DMS53 (cell line): ENCODE results near the gene DPYD.
"Not testable (repeated sequence)": the region's sequence is repeated elsewhere in the genome, so short reads cannot be mapped to it uniquely, and the experiment has no call there.

Experiments
- DNase-seq: peaks from one replicate; lab custom pipeline; 2025; lab: John Stamatoyannopoulos, UW

The DPYD gene

DNA sequence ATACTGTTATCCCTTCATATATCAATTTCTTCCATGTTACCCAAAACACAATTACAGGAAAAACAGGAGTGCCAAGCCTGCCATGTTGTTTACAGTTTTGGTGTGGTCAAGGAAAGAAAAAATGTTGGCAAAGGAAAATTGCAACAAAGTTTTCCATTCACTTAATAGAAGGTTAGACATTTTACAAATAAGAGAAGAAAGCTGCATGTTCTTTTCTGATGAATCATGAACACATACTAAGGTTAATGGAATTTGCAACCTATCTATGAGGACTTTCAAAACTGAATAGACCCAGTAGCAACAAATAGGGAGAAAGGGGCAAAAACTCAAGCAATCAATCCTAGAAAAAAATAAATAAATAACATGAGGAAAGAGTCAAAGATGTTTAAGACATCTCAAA lies 556.7 kb downstream of the DPYD start:
- no peak for DNase-seq

DNA sequence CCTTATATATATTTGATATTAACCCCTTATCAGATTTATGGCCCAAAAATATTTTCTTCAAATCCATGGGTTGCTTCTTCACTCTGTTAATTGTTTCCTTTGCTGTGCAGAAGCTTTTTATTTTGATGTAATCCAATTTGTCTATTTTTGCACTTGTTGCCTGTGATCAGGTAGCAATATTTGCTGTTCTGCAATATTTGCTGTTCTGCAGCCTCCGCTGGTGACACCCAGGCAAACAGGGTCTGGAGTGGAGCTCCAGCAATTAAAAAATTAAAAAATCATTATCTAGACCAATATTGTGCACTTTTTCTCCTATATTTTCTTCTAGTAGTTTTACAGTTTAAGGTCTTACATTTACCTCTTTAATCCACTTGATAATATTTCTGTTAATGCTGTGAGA lies 564.5 kb downstream of the DPYD start:
- DNase-seq: no peak

DNA sequence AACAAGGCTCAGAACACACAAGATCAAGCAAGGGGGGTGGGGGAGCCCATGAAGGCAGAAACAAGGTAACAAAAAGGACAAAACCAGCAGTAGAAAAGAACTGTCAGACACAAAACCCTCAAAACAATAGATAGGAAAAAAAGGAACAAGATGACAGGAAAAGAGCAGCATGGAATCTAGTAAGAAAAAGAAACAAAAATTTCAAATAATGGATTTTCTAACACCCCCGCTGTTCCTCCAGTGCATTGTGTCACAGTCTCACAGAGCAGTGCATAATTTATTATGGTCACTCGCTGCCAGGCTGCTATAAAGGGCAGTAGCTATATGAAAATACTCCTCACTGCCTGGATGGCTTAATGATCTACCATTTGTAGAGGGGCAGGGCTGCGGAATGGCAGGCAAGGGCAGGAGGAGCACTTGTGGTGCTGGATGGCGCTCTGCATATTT lies 567.9 kb downstream of the DPYD start:
- DNase-seq: no peak

DNA sequence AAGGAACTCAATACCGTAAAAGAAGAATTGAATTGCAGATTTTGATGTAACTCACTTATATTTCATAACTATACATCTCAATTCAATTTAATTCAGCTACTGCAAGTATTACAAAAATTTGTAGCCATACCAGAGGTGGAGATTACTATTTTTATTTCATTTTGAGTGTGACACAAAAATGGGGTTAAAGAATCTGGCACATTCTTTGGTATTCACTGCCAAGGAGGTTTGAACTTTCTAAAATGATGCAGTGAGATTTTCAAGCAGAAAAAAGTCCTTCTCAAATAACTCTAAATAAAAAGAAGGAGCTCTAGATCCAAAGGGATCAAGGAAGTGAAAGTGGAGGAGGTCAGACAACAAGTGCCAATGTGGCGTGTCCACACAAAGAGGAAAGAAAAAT lies 569.0 kb downstream of the DPYD start:
- DNase-seq: no peak

DNA sequence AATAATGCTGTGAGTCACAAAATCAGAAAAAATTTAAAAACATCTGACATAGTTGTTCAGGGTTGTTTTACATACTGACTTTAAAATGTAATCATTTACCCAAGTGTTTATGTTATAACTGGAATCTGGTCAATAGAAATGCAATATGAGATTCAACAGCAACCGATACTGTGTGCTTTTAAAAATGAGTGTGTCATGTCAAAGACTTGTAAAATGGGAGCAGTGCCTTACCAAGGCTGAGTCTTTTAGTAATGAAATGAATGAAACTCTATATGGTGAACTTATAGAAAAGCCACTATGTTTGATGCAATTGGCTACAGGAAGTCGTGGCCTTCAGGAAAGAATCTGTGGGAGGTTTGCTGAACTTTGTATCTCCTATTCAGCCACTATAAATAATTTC lies 570.2 kb downstream of the DPYD start:
- no peak for DNase-seq

DNA sequence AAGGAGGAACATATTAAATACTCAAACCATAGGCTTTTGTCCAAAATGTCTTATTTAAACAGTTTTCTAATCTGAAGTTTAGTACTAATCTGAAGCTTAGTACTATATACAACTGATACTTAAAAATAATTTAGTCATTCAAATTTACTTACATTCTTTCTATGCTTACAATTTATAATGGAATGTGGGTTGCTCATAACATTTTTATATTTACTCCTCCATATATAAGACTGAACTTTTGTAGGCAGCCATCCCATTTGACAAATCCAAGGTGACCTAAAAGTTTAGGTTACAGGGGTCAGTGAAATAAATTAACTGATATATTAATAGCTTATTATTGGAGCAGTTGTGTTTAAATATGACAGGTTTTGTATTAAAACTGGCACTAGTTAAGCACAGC lies 570.6 kb downstream of the DPYD start:
- DNase-seq: no peak

DNA sequence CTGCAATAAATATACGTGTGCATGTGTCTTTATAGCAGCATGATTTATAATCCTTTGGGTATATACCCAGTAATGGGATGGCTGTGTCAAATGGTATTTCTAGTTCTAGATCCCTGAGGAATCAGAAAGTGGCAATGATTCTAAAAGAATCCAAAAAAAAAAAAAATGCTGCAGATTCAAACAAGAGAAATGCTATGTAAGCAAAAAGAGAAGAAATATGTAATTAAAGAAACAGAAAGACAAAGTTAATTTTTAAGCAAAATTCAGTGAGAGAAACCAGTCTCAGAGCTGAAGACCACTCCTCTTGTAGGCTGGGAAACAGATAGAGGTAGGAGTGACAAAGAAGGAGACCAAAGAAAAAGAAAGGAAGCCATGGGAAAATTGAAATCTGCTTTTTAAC lies 571.0 kb downstream of the DPYD start:
- not testable (repeated sequence) for DNase-seq

DNA sequence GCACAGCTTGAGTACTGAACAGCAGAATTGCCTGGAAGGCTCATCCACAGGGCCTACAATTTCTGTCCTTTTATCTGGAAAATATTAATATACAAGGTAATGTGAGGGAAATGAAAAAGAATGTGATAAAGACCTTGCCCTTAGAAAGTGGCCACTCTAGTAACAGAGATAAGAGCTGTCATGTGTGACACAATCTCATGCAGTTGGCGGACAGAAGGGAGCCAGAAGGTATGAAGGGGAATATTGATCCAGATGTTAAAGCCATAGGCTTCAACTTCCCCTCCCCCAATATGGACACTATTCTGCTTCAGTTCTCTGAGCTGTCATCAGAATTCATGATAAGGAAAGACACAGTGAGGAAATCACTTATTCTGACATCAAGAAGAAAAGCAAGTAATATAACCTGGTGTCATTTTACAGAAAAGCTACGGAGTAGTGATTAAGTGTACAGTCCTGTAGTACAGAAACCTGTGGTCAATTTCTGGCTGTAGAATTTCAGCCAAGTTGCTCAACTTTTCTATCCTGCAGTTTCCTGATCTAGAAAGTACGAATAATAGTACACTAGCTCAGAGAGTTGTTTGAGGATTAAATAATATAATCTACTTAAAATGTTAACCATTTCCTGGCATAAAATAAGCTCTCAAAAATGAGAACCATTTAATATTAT lies 572.1 kb downstream of the DPYD start:
- DNase-seq: no peak

DNA sequence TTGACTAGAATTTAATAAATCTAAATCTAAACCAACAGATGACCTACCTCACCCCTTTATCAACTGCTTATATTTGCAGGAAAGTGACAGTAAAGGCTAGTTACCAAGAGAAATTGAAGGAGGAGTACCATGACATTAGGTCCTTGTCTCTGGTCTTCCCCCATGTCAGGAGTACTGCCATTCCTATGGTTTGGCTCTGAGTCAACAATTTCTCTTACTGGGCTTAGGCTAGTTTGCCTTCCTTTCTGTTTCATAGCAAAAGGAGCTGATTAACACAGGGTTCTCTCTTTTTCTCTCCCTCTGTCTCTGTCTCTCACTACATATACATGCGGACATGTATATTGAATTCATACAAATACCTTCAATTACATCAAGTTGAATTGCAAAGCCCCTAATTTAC lies 579.9 kb downstream of the DPYD start:
- no peak for DNase-seq

DNA sequence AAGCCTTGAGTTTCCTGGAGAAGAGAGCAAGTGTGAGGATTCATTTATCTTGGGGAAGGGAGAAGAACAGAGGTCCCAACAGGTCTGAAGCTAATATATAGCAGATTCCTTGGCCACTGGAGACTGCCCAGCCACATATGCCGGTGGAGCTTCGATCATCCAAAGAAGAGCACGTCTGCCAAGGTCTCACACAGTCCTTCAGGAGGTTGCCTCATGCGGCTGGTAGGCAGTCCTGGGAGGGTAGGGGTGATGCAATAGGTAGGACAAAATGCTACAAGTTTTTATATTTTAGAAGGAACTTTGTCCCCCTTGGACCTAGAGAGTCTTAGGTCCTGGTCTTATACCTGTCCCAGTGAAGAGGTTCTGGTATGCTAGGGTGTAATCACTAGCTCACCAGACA lies 582.5 kb downstream of the DPYD start:
- DNase-seq: no peak

DNA sequence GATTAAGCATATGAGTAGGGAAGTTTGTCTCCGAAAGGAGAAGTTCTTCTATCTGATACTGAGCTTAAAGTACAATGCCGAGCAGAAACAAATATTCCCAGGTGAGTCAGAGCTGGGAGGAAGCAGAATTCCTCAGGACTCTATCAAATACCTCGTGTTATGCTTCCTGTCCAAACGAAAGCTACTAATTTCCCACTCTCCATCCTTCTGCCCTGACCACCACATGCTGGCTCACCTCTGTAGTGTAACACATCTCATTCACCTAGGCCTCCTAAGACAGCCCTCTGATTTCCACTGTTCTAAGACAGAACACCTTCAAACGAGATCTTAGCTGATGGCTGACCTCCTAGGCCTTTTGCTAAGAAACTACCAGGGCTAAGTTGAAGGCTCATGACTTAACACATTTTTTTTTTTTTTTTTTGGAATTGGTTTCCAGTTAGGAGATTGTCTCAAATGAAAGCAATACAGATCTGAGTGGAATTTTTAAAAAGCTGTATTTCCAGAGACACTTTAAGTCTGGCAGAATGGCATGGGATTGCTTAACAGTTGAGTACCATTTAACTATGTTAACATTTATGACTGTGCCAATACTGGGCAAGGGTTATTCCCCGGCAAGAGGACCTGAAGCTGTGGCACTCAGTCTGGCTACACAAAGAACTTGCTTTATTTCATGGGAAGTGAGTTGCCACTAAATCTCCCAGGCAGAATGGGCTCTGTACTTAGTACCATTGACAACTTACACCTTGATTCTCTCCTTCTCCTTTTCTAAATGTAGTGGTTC lies 583.4 kb downstream of the DPYD start:
- DNase-seq: no peak

DNA sequence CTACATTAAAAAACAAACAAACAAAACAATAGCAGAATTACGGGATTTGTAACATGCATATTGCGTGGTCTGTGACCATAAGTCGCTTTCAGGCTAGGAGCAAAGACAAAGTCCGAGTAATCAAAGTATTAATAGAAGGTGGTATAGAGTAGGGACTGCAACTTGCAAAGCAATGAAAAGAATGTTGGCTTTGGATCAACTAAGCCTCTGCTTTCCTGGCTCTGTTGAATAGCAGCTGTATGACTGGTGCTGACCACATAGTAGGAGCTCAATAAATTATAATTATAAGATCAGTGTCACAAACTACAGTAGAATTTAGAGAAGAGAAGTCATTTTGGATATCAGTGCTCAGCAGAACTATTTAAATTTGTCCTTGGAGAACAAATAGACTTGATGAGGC lies 586.4 kb downstream of the DPYD start:
- no peak for DNase-seq

DNA sequence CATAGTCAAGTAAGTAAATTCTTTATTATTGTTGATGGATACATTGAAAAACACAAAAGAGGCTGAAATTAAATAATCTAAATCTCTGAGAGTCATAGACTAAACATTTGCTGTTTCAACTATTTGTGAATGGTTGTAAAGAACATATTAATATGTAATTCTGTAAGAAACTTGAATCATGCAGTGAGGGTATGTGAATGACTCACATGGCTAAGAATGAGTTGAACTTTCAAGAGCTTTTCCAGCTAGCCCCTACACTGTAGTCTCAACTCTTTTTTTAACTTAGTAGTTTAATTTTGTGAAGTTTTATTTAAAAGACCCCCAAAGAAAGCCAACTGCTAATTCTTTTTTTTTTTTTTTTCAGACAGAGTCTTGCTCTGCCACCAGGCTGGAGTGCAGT lies 588.1 kb downstream of the DPYD start:
- DNase-seq: no peak

DNA sequence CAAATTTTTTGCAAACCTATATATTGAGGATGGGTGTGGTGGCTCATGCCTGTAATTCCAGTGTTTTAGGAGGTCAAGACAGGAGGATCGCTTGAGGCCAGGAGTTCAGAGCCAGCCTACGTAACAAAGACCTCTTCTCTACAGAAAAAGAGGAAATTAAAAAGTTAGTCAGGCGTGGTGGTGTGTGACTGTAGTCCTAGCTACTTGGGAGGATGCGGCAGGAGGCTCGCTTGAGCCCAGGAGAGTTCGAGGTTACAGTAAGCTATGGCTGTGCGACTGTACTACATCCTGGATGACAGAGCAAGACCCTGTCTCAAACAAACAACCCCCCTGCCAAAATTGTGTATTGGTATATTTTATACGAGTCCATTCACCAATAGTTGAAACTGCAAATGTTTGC lies 589.7 kb downstream of the DPYD start:
- DNase-seq: no peak

DNA sequence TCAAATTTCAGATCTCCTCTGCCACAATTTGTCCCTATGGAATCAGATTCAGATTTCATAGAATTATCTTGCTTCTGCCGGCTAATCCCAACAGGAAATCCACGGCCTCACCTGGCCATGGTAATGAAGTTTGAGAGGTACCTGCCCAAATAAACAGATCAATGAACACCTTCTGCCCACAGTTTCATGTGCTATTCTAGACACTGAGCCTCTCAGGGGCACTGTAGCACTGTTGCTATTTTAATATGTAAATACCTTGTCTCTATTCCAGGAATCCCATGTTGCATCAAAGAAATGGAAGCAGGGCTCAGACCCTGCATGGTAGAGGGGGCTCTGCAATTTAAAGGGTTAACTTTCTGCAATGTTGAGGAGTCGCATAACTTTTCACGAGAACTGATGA lies 606.1 kb downstream of the DPYD start:
- peak; percentile 59 for DNase-seq

DNA sequence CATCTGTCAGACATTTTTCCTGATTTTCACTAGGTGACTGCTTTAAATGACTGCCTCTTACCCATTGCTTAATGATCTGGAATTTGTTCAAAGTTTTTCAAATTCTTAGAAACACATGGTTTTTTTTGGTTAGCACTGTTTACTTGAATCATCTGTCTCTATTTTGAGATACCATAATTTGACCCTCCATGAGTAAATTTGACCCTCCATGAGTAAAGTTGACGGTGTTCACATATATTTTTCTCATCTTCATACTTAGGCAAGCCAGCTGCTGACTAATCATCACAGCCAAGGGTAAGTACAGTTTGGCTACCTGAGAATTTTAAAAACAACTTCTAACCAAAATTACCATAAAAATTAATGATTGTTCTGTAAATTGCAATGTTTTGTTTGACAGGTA lies 612.7 kb downstream of the DPYD start:
- no peak for DNase-seq

DNA sequence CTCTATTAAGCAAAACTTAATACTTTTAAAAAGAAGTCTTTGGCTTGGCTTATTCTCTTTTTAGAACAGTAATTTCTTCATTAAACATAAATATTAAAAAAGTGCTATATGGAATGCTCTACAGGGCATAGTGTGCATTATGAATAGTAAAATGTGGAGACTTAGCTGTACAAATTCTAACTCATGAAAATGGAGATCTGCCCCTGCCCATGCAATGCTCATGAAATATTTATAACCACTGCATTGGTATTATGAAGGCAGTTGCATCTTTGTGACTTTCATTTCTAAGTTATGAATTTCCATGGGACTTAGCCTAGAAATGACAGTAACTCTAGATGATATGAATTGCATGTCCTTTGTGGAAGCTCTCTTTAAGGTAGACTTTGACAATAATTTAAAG lies 613.3 kb downstream of the DPYD start:
- DNase-seq: no peak

DNA sequence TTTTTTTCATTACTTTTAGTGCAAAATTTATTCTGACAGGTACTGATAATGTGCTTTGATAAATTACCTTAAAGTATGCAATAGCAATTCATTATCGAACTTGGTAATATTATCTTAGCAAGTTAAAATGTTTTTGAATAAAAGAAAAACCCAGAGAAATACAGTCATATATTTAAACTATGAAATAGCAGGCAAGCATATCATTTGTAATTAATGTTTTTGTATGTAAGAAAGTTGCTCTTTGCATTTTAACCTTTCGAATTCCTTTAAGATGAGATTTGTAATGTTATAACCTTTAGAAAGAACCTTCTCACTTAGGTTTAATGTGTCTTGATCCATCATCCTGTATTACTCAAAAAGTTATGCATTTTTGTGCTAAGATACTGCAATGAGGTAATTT lies 613.7 kb downstream of the DPYD start:
- no peak for DNase-seq

DNA sequence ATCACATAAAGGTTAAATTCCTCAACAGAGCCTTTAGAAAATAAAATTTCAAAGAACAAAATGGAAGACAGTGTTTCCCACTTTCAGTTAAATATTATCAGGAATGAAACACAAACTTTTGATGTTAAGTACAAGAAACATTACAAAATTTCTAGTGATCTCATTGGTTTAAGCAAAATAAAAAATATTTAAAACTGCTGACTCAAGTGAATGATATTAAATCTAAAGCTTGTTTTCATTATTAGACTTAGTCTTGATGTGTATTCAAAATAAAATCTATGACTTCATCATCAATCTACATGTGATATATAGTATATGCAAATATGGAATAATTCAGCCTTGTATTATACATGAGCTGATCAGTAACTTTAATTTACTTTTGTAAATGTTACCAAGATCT lies 614.3 kb downstream of the DPYD start:
- DNase-seq: no peak

DNA sequence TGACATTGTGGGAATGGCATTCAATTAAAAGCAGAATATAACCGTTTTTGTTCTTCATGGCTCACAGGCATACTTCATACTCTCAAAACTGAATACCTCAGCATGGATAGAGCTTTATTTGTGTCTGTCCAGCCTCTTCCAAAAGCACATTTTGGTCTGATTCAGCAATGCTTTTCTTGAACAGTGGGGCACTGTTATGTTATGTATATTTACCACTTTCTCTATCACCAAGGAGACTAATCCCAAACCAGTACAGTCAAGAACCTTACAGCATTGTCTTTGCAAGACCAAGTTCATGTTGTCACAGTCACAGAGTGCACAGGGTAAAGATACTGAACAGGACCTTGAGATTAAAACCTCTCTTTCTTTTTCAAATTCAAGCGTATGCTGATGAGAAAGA lies 616.5 kb downstream of the DPYD start:
- peak; percentile 67 for DNase-seq

DNA sequence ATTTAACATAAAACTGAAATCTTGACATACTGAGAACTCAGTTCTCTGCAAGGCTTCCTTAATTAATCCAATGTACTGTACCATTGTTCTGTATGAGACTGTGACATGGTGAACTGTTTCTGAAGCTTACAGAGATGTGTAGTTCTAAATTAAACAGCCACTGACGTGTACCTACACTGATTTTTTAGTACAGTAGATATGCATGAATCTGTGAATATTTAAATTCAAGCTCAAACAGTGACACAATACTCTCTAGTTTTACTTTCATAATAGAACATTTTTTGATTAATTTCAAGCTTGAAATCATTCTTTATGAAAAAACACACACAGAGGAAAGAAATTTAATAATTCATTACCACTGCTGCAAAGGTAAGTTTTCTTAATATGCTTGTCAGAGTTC lies 621.9 kb downstream of the DPYD start:
- DNase-seq: no peak

DNA sequence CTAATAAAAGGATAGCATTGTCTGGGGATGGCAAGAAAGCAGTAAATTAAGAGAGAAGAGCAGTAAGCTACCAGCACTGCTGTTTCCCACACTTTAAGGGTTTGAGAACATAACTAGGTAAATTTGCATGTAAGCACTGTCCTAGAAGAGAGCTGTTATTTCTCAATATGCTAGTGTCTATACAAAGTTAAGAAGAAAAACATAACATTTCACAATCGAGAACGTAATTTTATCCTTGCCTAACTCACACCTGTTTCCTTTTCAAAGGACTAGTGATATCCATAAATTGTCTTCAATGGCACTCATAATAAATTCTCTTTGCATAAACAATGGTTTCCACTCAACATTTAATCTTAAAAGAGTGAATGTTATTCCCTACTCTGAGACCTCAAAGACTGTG lies 623.2 kb downstream of the DPYD start:
- no peak for DNase-seq

DNA sequence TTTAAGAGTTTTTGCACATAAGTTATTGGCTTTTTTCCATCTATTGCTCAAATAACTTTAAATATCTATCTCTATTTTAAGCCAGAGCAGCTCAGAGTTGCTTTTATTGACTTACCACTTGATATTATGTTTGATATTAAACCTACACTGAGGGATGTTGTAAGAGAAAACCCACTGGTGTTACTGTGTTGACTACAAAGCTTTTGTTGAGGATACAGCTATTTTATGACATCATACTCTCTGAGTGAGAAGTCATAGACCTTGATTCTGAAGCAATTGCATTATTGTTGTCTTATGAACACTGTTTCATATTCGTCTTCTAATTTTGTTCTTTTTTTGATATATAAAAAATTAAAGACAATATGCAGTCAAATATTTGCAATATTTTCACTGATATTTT lies 638.9 kb downstream of the DPYD start:
- DNase-seq: peak; percentile 78
